K562 (cell line): ENCODE measurements around the gene NR2F2. TPM values are rescaled to one million over a fixed set of nuclear protein-coding genes. Genes with fewer than 3 reads are reported as not detected.

Source experiments
- CHAMP1 ChIP-seq: fragments of 450-650 bp; IDR thresholded peaks from 2 replicates; pipeline ENCODE4 v1.6.1; 2016; ENCODE audit warnings: mild to moderate bottlenecking
- HDAC1 ChIP-seq, 2 experiments: fragments of 450-650 bp; IDR thresholded peaks; 2 replicates each; pipeline ENCODE4 v1.6.1; 2016 to 2017; ENCODE audit warnings: inconsistent platforms in 1 of 2, mild to moderate bottlenecking in 1 of 2, moderate library complexity in 1 of 2
- MAX ChIP-seq: sonication (generic); formaldehyde crosslinking; IDR thresholded peaks from 2 replicates; pipeline ENCODE4 v1.9.0; 2022; ENCODE audit warnings: mild to moderate bottlenecking, missing genetic modification reagents
- RBM22 ChIP-seq: fragments of 200-400 bp; formaldehyde crosslinking; IDR thresholded peaks from 2 replicates; pipeline ENCODE4 v1.6.1; 2018; ENCODE audit warnings: low read length, low read depth; ENCODE audit not compliant: poor library complexity, severe bottlenecking
- REST ChIP-seq, 2 experiments: fragments of 450-650 bp; formaldehyde crosslinking in 1 of 2; IDR thresholded peaks; 2 replicates each; pipeline versions ENCODE4 v1.4.0 to v1.6.1; 2014 to 2020; ENCODE audit warnings: mild to moderate bottlenecking in 2 of 2, borderline replicate concordance in 1 of 2, low read depth in 1 of 2
- SIRT6 ChIP-seq: IDR thresholded peaks from one replicate; pipeline ENCODE4 v1.6.1; 2012; ENCODE audit warnings: low read depth, mild to moderate bottlenecking, control low read depth, inconsistent platforms, low read length, moderate library complexity
- SLC30A9 ChIP-seq: fragments of 250-450 bp; sonication (Bioruptor Pico); IDR thresholded peaks from 2 replicates; pipeline ENCODE4 v1.8.0; 2022; ENCODE audit warnings: mild to moderate bottlenecking, moderate library complexity
- THAP12 ChIP-seq: fragments of 250-450 bp; sonication (Bioruptor Pico); IDR thresholded peaks from 2 replicates; pipeline ENCODE4 v1.9.0; 2021; ENCODE audit warnings: mild to moderate bottlenecking, inconsistent platforms
- ZC3H4 ChIP-seq: sonication (generic); formaldehyde crosslinking; IDR thresholded peaks from 2 replicates; pipeline ENCODE4 v1.9.0; 2021; ENCODE audit warnings: missing genetic modification reagents, borderline replicate concordance
- ZC3H8 ChIP-seq: fragments of 450-650 bp; IDR thresholded peaks from 2 replicates; pipeline ENCODE4 v1.6.1; 2017
- ZNF324 ChIP-seq: fragments of 250-450 bp; sonication (Bioruptor Pico); IDR thresholded peaks from 2 replicates; pipeline ENCODE4 v1.4.0; 2020; ENCODE audit warnings: mild to moderate bottlenecking
- ZNF431 ChIP-seq: sonication (generic); formaldehyde crosslinking; IDR thresholded peaks from 2 replicates; pipeline ENCODE4 v1.8.0; 2022; ENCODE audit warnings: mild to moderate bottlenecking, missing genetic modification reagents
- ZNF511 ChIP-seq: sonication (generic); formaldehyde crosslinking; IDR thresholded peaks from 2 replicates; pipeline ENCODE4 v1.8.0; 2022; ENCODE audit warnings: mild to moderate bottlenecking, missing genetic modification reagents
- ZNF785 ChIP-seq: fragments of 250-450 bp; sonication (Bioruptor Pico); IDR thresholded peaks from 2 replicates; pipeline ENCODE4 v1.4.0; 2020; ENCODE audit warnings: mild to moderate bottlenecking
- polyA plus RNA-seq, 8 experiments: library from polyadenylated mRNA; depleted of rRNA in 4 of 8; stranded (reverse) in 5 of 8; unstranded in 3 of 8; fragments of >200 nt; fragmentation: Nextera tagmentation in 2 of 8; fragmentation: Illumina TruSeq in 1 of 8; extraction: Ambion mirVana in 2 of 8; extraction: Trizol in 1 of 8; gene quantifications; 2 replicates each; pipeline versions ENCODE4 v1.2.1 to v1.2.3, GENCODE V29; 2011 to 2014; ENCODE audit warnings: inconsistent platforms in 1 of 8, missing spikeins in 1 of 8
- total RNA-seq, 7 experiments: library from RNA; depleted of rRNA in 6 of 7; stranded (reverse); fragments of >200 nt in 6 of 7; fragmentation: Illumina TruSeq in 2 of 7; extraction: Trizol in 2 of 7; gene quantifications; 2 replicates each; pipeline versions ENCODE4 v1.2.1 to v1.2.3, GENCODE V29; 2011 to 2021; ENCODE audit warnings: low replicate concordance in 1 of 7

The NR2F2 gene
- total and polyA plus RNA-seq, 9 of the 15 experiments (the other 6 are each of a cell fraction or from before 2014, with no cell fraction given) = 6.0 to 51.8 (median 11.1) TPM

- TF ChIP-seq REST (IDR thresholded peaks at IDR 0.05; ENCODE audit: borderline replicate concordance) = no peak
- TF ChIP-seq REST (CRISPR knock-in tag; IDR thresholded peaks at IDR 0.05; ENCODE audit: low read depth) = no peak
- no peak for TF ChIP-seq RBM22
- no peak for TF ChIP-seq ZNF785
- TF ChIP-seq HDAC1 (IDR thresholded peaks at IDR 0.05) = no peak
- no peak for TF ChIP-seq SLC30A9 (CRISPR knock-in tag)
- TF ChIP-seq ZNF511 (CRISPR knock-in tag) = no peak
- no peak for TF ChIP-seq CHAMP1
- no peak for TF ChIP-seq THAP12 (CRISPR knock-in tag)
- TF ChIP-seq ZC3H4 (CRISPR knock-in tag) = no peak
- TF ChIP-seq SIRT6 = no peak
- no peak for TF ChIP-seq MAX
- TF ChIP-seq ZNF431 (CRISPR knock-in tag) = no peak
- no peak for TF ChIP-seq ZC3H8
- no peak for TF ChIP-seq ZNF324 (CRISPR knock-in tag)
Measured at GRCh38 chr15:96290679-96291078, 39.8 kb upstream of the NR2F2 start (continued).
